A549 (cell line): ENCODE measurements around the gene DNM3. TPM values are rescaled to one million over a fixed set of nuclear protein-coding genes. Genes with fewer than 3 reads are reported as not detected.

Experiments used
- ATAC-seq, 2 experiments: fragments of 200-7000 bp in 1 of 2; fragments of >200 bp in 1 of 2; cut with Nextera tagmentation in 1 of 2; cut with Tn5 transposase in 1 of 2; 3 replicates each; pipeline versions ENCODE4 v1.8.0 to v1.9.1; 2018 to 2020; ENCODE audit warnings: mild to moderate bottlenecking in 1 of 2, moderate library complexity in 1 of 2
- CTCF ChIA-PET: fragments of 300-600 bp; sonication (Branson Sonifier 250); formaldehyde crosslinking; extraction: SDS; loops from one replicate; lab custom pipeline; 2021; ENCODE audit warnings: antibody characterized with exemption, inconsistent platforms; lab: Yijun Ruan, JAX
- POLR2A ChIA-PET: fragments of 350-600 bp; formaldehyde crosslinking; extraction: SDS; loops from one replicate; lab custom pipeline; 2021; ENCODE audit warnings: antibody characterized with exemption, inconsistent platforms; lab: Yijun Ruan, JAX
- DNase-seq, 2 experiments: peaks; one replicate each; pipeline versions ENCODE4 v3.0.0 to v3.0.0-alpha.2; 2011 to 2016; ENCODE audit warnings: low read depth in 1 of 2, low spot score in 1 of 2
- FAIRE-seq: peaks from 2 replicates; lab custom pipeline; 2011; peaks lifted over from hg19 to GRCh38; lab: Jason Lieb, UNC
- H3K27ac ChIP-seq, 2 experiments: fragments of >200 bp; sonication (Bioruptor Twin); formaldehyde crosslinking; 3 replicates each; pipeline ENCODE4 v1.5.1; 2016 to 2017
- H3K4me1 ChIP-seq: fragments of >200 bp; sonication (Bioruptor Twin); formaldehyde crosslinking; 3 replicates; pipeline ENCODE4 v1.6.1; 2016
- H3K4me2 ChIP-seq: fragments of >200 bp; sonication (Bioruptor Twin); formaldehyde crosslinking; 3 replicates; pipeline ENCODE4 v1.6.1; 2016
- H3K4me3 ChIP-seq: fragments of >200 bp; sonication (Bioruptor Twin); formaldehyde crosslinking; 3 replicates; pipeline ENCODE4 v1.5.1; 2016
- H3K9me3 ChIP-seq: fragments of >200 bp; sonication (Bioruptor Twin); formaldehyde crosslinking; 3 replicates; pipeline ENCODE4 v1.6.1; 2016
- ATOH8 ChIP-seq: fragments of 250-450 bp; sonication (Bioruptor Pico); IDR thresholded peaks from 2 replicates; pipeline ENCODE4 v1.5.0; 2020; ENCODE audit warnings: low read depth, mild to moderate bottlenecking, moderate library complexity
- BCL3 ChIP-seq: fragments of >200 bp; sonication (Bioruptor Twin); formaldehyde crosslinking; IDR thresholded peaks from 3 replicates; pipeline ENCODE4 v1.6.1; 2016
- BHLHE40 ChIP-seq: IDR thresholded peaks from 2 replicates; pipeline ENCODE4 v1.6.1; 2012; ENCODE audit warnings: low read depth, low read length, inconsistent platforms
- CEBPB ChIP-seq, 2 experiments: fragments of >200 bp in 1 of 2; sonication (Bioruptor Twin) in 1 of 2; formaldehyde crosslinking in 1 of 2; IDR thresholded peaks; 2 replicates each; pipeline ENCODE4 v1.6.1; 2012 to 2016
- CHD2 ChIP-seq: fragments of 150-350 bp; IDR thresholded peaks from 2 replicates; pipeline ENCODE4 v1.6.1; 2014; ENCODE audit warnings: low read length; ENCODE audit not compliant: partially characterized antibody
- E2F6 ChIP-seq: IDR thresholded peaks from 2 replicates; pipeline ENCODE4 v1.6.1; 2012; ENCODE audit warnings: low read depth, borderline replicate concordance
- EHF ChIP-seq: fragments of 250-450 bp; sonication (Bioruptor Pico); IDR thresholded peaks from 2 replicates; pipeline ENCODE4 v1.5.0; 2020; ENCODE audit warnings: mild to moderate bottlenecking
- EHMT2 ChIP-seq: fragments of 200-600 bp; sonication (generic); IDR thresholded peaks from 2 replicates; pipeline ENCODE4 v1.6.1; 2016; ENCODE audit warnings: antibody characterized with exemption, low read depth, mild to moderate bottlenecking, moderate library complexity
- EP300 ChIP-seq, 2 experiments: fragments of >200 bp; sonication (Bioruptor Twin); formaldehyde crosslinking; IDR thresholded peaks; 2 replicates in 1 of 2; 3 replicates in 1 of 2; pipeline ENCODE4 v1.6.1; 2016 to 2017
- ESRRA ChIP-seq: fragments of 150-350 bp; IDR thresholded peaks from 2 replicates; pipeline ENCODE4 v1.6.1; 2014; ENCODE audit warnings: mild to moderate bottlenecking, low read length, borderline replicate concordance
- FOSB ChIP-seq: fragments of 250-450 bp; sonication (Bioruptor Pico); IDR thresholded peaks from 2 replicates; pipeline ENCODE4 v1.5.0; 2020; ENCODE audit warnings: mild to moderate bottlenecking, moderate library complexity
- FOSL2 ChIP-seq, 2 experiments: fragments of 450-650 bp in 1 of 2; fragments of >200 bp in 1 of 2; sonication (Bioruptor Twin) in 1 of 2; formaldehyde crosslinking; IDR thresholded peaks; 2 replicates each; pipeline versions ENCODE4 v1.5.0 to v1.6.1; 2016 to 2020; ENCODE audit warnings: mild to moderate bottlenecking in 1 of 2, moderate library complexity in 1 of 2
- GATA3 ChIP-seq: IDR thresholded peaks from 2 replicates; pipeline ENCODE4 v1.6.1; 2012; ENCODE audit warnings: borderline replicate concordance
- HDAC2 ChIP-seq: fragments of 200-600 bp; sonication (generic); IDR thresholded peaks from 2 replicates; pipeline ENCODE4 v1.6.1; 2016
- HOXA7 ChIP-seq: fragments of 250-450 bp; sonication (Bioruptor Pico); IDR thresholded peaks from 2 replicates; pipeline ENCODE4 v1.5.0; 2020; ENCODE audit warnings: mild to moderate bottlenecking, moderate library complexity
- HOXB13 ChIP-seq: fragments of 250-450 bp; sonication (Bioruptor Pico); IDR thresholded peaks from 2 replicates; pipeline ENCODE4 v1.5.0; 2020; ENCODE audit warnings: low read depth, mild to moderate bottlenecking, moderate library complexity
- JUN ChIP-seq, 2 experiments: fragments of >200 bp; sonication (Bioruptor Twin); formaldehyde crosslinking; IDR thresholded peaks; 2 replicates in 1 of 2; 3 replicates in 1 of 2; pipeline ENCODE4 v1.6.1; 2016 to 2017
- JUNB ChIP-seq: fragments of >200 bp; sonication (Bioruptor Twin); formaldehyde crosslinking; IDR thresholded peaks from 2 replicates; pipeline ENCODE4 v1.6.1; 2016
- KDM1A ChIP-seq: fragments of 200-600 bp; sonication (generic); IDR thresholded peaks from 2 replicates; pipeline ENCODE4 v1.6.1; 2016; ENCODE audit warnings: low read depth, mild to moderate bottlenecking
- MAX ChIP-seq: IDR thresholded peaks from 2 replicates; pipeline ENCODE4 v1.6.1; 2012
- MAZ ChIP-seq: fragments of 150-350 bp; IDR thresholded peaks from 2 replicates; pipeline ENCODE4 v1.6.1; 2014; ENCODE audit warnings: antibody characterized with exemption, low read depth, low read length, borderline replicate concordance
- NR3C1 ChIP-seq: fragments of >200 bp; sonication (Bioruptor Twin); formaldehyde crosslinking; IDR thresholded peaks from 3 replicates; pipeline ENCODE4 v1.6.1; 2017
- RAD21 ChIP-seq, 2 experiments: fragments of >200 bp in 1 of 2; sonication (Bioruptor Twin) in 1 of 2; formaldehyde crosslinking in 1 of 2; IDR thresholded peaks in 1 of 2; conservative IDR thresholded peaks in 1 of 2; 2 replicates in 1 of 2; 3 replicates in 1 of 2; pipeline ENCODE4 v1.6.1; 2012 to 2018; ENCODE audit warnings: inconsistent platforms in 1 of 2
- RARB ChIP-seq: fragments of 250-450 bp; sonication (Bioruptor Pico); IDR thresholded peaks from 2 replicates; pipeline ENCODE4 v1.8.0; 2021; ENCODE audit warnings: mild to moderate bottlenecking, moderate library complexity
- SREBF2 ChIP-seq: fragments of 450-650 bp; IDR thresholded peaks from 2 replicates; pipeline ENCODE4 v1.6.1; 2014; ENCODE audit warnings: mild to moderate bottlenecking, moderate library complexity
- USF2 ChIP-seq: fragments of 450-650 bp; IDR thresholded peaks from 2 replicates; pipeline ENCODE4 v1.6.1; 2014; ENCODE audit warnings: antibody characterized with exemption
- ZSCAN20 ChIP-seq: fragments of 250-450 bp; sonication (Bioruptor Pico); IDR thresholded peaks from 2 replicates; pipeline ENCODE4 v1.8.0; 2022; ENCODE audit warnings: mild to moderate bottlenecking, moderate library complexity
- WGBS: methylation state at CpG from one replicate; pipeline ENCODE4 v1.1.6; 2017; ENCODE audit errors: missing lambda C conversion rate; 5-methylcytosine and 5-hydroxymethylcytosine counted together
- polyA plus RNA-seq, 4 experiments: library from polyadenylated mRNA; depleted of rRNA in 3 of 4; stranded (reverse); fragments of >200 nt; fragmentation: RNase III in 1 of 4; extraction: RNeasy Plus Mini Kit Qiagen cat#74134 plus additional on column Dnase treatment in 1 of 4; gene quantifications; 2 replicates in 3 of 4; 3 replicates in 1 of 4; pipeline ENCODE4 v1.2.3, GENCODE V29; 2011 to 2017

DNM3 gene
- polyA plus RNA-seq, 2 of the 4 experiments (the other 2 are of a cell fraction) = 0.57 to 1.5 TPM

- Histone ChIP-seq H3K27ac (peak overlapping the region; percentile 90 to 93), H3K4me3 (no peak overlapping the region), H3K4me1 (peaks cover 76% of the 10 kb centered on the region), H3K9me3 (no peaks in the 10 kb centered on the region), H3K4me2 (peak overlapping the region; percentile 66)
- CTCF ChIA-PET = interaction anchor here (0.9 to 3.7 kb wide), 6 partner anchors 15 to 267 kb away, joined by 3 to 21 read pairs (median 6); no protein-coding TSS in a partner anchor
- 80% methylated on average over 5 of the region's 5 CpGs for WGBS
- DNase-seq (no peak), FAIRE-seq (no peak), ATAC-seq (no peak)
- POLR2A ChIA-PET = interaction anchor here (0.6 to 4.7 kb wide), 9 partner anchors 14 to 145 kb away, joined by 3 to 120 read pairs (median 7); no protein-coding TSS in a partner anchor
- TF ChIP-seq FOSB (CRISPR knock-in tag) (no peak), JUN (IDR thresholded peaks at IDR 0.05) (no peak), EHMT2 (no peak)
Measured at GRCh38 chr1:172357753-172358385, 516.6 kb downstream of the DNM3 start.

- Histone ChIP-seq H3K27ac (peak overlapping the region; percentile 90 to 93), H3K4me1 (peaks cover 59% of the 10 kb centered on the region), H3K4me2 (peak overlapping the region; percentile 66), H3K4me3 (no peak overlapping the region), H3K9me3 (no peaks in the 10 kb centered on the region)
- ChIA-PET POLR2A (interaction anchor here (0.6 to 4.7 kb wide), 12 partner anchors 16 to 726 kb away, joined by 3 to 120 read pairs (median 5); partner anchors contain the start of gene SUCO), CTCF (interaction anchor here (0.6 to 3.7 kb wide), 13 partner anchors 17 to 1525 kb away, joined by 3 to 21 read pairs (median 4); no protein-coding TSS in a partner anchor)
- no peak for FAIRE-seq
- DNase-seq = peak in 1 of 2 experiments; percentile 76
- peak in 1 of 2 experiments; percentile 5; a peak in 2 of 6 replicates for ATAC-seq
- WGBS = 0% methylated on average over 3 of the region's 3 CpGs
- TF ChIP-seq MAX = peak; percentile 54
- peak; percentile 45; the same call in 1 of the 2 replicates for TF ChIP-seq USF2
- no peak for TF ChIP-seq FOSB (CRISPR knock-in tag)
- peak; percentile 44; the same call in 1 of the 2 replicates for TF ChIP-seq BHLHE40
- 0 out of 2 replicates have a peak, but pooled peaks have one; percentile 29 for TF ChIP-seq HDAC2
- TF ChIP-seq KDM1A = no peak
- TF ChIP-seq SREBF2 = no peak
- peak; percentile 51 to 61; a peak in 2 of 5 replicates for TF ChIP-seq EP300 (IDR thresholded peaks at IDR 0.05)
- TF ChIP-seq EHMT2 = no peak
- peak; percentile 37 for TF ChIP-seq JUNB
- TF ChIP-seq FOSL2 (IDR thresholded peaks at IDR 0.05) = no peak
- peak; percentile 66 for TF ChIP-seq FOSL2 (CRISPR knock-in tag; IDR thresholded peaks at IDR 0.05)
- TF ChIP-seq RAD21 (conservative IDR thresholded peaks at IDR 0.05 in 1 of 2, IDR thresholded peaks at IDR 0.05 in 1 of 2) = 0 out of 5 replicates have a peak, but pooled peaks of 1 of the 2 experiments have one; percentile 16
- 0 out of 3 replicates have a peak, but pooled peaks have one; percentile 26 for TF ChIP-seq BCL3
- peak in 1 of 2 experiments; percentile 37; a peak in 1 of 4 replicates for TF ChIP-seq CEBPB (IDR thresholded peaks at IDR 0.05)
- TF ChIP-seq GATA3 = peak; percentile 75
Measured at GRCh38 chr1:172359491-172359999, 518.2 kb downstream of the DNM3 start.

GRCh38 chr1:172360511-172360910 is 519.2 kb downstream of the DNM3 start:
- Histone ChIP-seq H3K27ac (peak overlapping the region; percentile 87 to 93), H3K9me3 (peaks cover 9% of the 10 kb centered on the region; the same call in 1 of the 3 replicates), H3K4me1 (peaks cover 49% of the 10 kb centered on the region), H3K4me2 (peak overlapping the region; percentile 66), H3K4me3 (no peak overlapping the region)
- FAIRE-seq = peak; percentile 23
- ATAC-seq = no peak
- WGBS = 16% methylated on average over 2 of the region's 2 CpGs
- POLR2A ChIA-PET = interaction anchor here (3.0 to 4.7 kb wide), 2 partner anchors 39 to 106 kb away, joined by 16 to 120 read pairs; no protein-coding TSS in a partner anchor
- TF ChIP-seq RARB (CRISPR knock-in tag) (no peak), CHD2 (no peak), MAZ (no peak), ESRRA (no peak), HDAC2 (no peak), ZSCAN20 (CRISPR knock-in tag) (no peak), E2F6 (no peak), GATA3 (peak; percentile 31; the same call in 1 of the 2 replicates), HOXB13 (CRISPR knock-in tag) (no peak), RAD21 (conservative IDR thresholded peaks at IDR 0.05 in 1 of 2, IDR thresholded peaks at IDR 0.05 in 1 of 2) (no peak), ATOH8 (CRISPR knock-in tag) (no peak), EHF (no peak), HOXA7 (no peak), NR3C1 (no peak), JUNB (no peak), CEBPB (IDR thresholded peaks at IDR 0.05) (peak in 1 of 2 experiments; percentile 77; a peak in 3 of 4 replicates)
- DNase-seq = peak in 1 of 2 experiments; percentile 50
- CTCF ChIA-PET = interaction anchor here (1.0 to 3.7 kb wide), 5 partner anchors 18 to 357 kb away, joined by 3 to 21 read pairs (median 4); no protein-coding TSS in a partner anchor
